ELF-1 (cell line): Measurements from ENCODE around the gene GNAQ.

ENCODE experiments used
- DNase-seq: peaks from one replicate; pipeline ENCODE4 v3.0.0-alpha.2; 2016; ENCODE audit warnings: low read depth, low spot score

Gene GNAQ

DNA sequence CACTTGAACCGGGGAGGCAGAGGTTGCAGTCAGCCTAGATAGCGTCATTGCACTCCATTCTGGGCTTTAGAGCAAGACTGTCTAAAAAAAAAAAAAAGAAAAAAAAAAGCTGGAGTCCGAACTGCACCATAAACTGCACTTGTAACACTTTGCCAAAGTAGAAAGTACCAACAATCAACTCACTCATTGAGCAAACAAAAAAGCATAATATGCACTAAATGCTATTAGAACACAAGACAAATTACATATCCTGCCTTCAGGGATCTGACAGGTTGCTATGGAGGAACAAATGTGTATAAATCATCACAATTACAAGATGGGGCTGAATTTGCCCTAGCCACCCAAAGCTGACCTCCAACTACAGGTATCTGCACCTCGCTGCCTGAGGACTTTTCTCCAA lies 27.9 kb downstream of the GNAQ start:
- no peak for DNase-seq

DNA sequence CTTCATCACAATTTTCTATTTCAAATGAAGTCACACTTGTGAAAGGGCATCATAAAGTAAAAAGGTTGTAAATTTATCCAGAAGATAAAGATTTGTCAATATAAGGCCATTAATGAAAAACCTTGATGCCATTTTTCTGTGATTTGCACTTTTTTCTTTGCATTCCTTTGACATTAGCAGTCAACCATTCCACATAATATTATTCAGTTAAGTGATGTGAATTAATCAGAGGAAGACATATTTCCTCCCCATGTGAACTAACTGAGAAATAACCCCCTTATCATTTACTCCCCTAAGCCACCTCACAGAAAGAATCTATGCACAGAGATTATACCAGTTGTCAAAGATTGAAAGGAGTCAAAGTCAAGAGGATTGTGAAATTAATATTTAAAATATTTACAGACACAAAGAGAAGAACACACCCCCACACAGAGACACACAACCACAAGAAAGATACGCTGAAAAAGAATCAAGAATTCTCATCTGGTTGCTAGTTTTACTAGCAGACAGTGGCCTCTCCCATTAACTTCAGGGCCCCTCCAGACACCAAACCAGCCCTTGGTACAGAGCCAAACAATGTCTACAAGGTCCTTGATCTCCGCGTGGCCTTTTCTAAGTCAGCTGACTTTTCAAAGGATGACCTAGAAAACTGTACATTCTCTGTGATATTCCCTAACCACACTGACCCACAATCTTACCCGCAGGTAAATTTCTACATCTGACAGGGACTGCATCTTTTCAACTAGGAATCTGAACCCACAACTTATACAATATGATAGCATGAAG lies 29.5 kb downstream of the GNAQ start:
- no peak for DNase-seq

DNA sequence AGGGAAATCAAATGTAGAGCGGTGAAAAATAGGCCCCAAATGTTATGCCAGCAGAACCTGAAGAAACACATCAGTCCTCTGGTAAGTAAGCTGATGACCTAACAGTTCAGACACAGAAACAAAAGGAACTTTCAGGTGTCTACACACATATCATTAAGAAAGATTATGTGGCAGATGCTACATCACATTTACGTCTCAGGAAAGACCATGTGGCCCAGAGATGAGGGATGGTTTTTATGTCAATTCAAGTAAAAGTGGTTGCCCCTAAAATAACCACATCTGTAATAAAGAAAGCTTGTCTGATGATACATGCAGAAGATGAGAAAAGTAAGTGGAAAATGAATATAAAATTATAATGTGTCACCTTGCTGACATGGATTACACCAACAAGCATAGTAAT lies 31.4 kb downstream of the GNAQ start:
- DNase-seq = no peak

DNA sequence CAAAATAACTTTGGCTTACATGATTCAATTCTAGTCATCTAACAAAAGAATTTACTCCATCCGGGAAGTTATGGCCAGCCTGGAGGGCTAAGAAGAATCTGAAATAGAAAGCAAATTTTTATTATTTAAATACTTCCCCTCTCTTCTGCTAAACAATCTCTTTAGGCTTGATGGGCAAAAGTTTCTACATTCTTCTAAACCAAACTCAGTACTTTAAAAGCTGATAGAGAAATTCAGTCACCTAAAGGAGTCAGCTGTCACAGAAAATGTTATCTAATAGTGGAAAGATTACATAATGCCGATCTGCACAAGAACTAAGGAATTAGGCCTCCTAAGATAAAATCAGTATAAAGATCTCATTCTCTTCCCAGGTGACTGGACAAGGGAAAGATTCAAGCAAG lies 32.4 kb downstream of the GNAQ start:
- DNase-seq = no peak

DNA sequence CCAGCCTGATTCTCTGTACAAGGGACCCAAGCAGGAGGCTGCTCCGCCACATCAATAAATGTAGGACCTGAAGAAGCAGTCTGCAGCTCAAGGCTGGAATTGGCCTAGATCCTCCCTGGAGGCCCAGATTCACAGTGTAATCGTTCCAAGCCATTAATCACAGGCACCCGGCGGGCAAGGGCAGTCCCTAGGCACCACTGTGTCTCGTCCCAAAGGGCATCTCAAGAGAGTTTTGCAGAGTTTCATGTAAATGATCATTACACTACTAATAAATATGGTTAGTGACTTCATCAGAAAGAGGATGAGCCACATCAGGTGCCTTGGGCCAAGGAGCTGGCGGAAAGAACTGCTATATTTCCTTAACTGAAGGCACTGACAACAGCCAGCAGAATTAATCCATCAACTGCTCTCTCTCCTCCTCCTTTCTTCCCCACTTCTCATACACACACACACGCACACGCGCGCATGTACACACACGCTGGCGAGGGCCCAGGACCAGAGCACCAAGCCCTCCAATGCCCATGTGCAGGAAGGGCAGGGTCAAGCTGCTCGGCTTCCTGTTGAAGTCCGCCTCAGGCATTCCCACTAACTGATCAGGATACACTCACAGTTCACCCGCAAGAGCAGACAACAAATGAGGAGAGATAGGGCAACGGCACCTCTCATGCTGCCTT lies 33.9 kb downstream of the GNAQ start:
- no peak for DNase-seq

DNA sequence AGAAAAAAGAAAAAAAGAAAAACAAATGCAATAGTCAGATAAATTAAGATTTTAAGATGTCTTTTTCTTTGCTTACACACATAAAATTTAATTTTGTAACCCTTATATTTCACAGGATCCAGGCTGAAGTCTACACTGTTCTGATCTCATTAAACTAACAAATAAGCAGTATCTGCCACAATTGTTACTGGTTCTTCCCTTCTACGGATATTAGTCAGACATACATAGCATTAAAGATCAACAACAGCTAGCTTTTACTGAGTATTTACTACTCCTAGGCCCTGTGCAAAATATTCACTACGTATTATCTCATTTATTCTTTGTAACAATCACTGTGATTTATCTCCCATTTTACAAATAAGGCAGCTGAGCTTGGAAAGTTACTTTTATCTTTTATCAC lies 34.9 kb downstream of the GNAQ start:
- DNase-seq = no peak

DNA sequence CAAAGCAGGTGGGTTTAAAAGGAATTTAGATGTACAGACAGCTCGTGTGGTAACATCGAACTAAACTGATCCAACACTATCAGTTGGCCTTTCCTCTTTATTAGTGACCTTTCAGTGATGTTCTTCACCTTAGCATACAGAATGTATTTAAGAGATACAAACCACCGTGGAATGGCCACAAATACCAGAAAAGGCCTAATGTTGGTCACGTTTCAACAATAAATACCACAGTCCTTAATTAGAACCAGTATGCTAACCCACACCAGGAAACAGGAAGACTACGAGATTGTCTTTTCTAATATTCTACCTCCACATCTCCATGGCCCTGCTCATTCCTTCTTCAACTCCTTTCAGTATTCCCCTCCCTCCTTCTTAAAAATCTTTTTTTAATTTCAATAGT lies 40.4 kb downstream of the GNAQ start:
- DNase-seq = no peak

DNA sequence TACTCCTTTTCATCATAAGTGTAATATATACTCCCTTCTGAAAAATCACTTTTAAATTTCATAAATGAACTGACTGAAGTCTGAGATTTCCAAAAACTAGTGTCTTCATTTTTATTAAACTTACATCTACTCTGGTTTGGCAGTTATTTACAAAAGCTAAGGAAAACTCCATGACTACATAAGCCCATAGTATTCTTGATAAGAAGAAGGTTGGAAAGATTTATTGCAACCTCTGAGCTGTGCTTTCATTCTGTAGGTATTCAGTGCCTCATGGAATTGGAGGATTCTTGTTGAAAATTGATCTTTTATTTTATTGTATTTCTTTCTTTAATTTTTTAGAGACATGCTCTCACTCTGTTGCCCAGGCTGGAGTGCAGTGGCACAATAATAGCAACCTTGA lies 41.7 kb downstream of the GNAQ start:
- DNase-seq = no peak

DNA sequence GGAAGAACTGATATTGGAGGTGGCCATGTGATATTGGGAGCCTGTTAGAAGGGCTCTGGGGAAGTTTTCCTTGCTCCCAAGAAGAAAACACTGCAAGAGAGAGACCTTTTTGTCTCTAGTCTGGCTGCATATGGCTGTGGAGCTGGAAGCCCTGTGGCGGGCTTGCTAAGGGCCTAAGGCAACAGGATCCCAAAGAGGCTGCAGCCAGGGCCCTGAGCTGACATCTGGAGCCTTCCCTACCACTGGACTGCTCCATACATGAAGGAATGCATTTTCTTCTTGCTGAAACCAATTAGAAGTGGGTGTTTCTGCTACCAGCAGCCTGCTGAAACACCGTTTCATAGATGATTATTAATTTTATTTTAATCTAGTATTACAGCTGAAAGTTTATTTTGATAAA lies 42.2 kb downstream of the GNAQ start:
- DNase-seq = peak; percentile 30

DNA sequence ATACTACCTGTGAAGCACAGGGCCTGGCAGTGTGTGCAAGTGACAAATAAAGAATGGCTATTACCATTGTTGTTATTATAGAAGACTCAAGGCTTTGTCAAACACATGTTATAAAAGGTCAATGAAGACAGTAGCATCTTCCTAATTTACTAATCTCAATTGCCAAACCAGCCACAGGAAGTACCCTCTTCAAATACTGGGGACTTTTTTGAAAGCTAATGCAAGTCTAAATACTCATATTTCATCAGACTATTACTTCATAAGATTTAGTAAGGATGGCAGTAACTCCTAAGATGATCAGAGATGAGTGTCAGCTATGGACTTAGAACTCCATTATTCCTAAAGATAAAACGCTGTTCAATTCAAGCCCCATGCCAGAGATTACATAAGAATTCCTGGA lies 43.0 kb downstream of the GNAQ start:
- DNase-seq = no peak

GRCh38 chr9:77987880-77988525 lies 43.6 kb downstream of the GNAQ start:
- DNase-seq = no peak

DNA sequence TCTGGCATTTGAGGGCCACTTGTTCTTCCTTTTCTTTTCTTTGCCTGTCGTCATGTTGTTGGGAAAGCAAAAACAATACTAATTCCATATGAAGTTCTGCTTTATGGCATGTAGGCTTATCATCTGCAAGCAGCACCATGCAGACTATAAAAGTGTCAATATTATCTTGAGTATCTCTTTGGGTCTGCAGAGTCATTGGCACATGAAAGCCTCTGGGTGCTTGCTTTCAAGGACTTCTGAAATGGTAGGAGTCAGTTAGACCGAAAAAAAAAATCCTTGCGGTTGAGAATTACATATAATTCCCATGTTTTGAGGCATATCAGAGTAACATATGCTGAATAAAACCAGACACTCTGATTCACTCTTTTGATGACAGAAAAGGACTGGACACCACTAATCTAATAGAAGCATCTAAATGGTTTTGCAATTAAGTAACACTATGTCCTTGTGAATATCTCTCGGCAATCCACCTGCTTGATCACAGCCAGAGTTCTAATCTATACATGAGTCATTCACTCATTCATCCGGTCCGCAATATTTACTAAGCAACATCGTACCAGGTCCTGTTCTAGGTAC lies 44.4 kb downstream of the GNAQ start:
- no peak for DNase-seq

- no peak for DNase-seq
Observed at GRCh38 chr9:77985996-77986395, 45.6 kb downstream of the GNAQ start.

DNA sequence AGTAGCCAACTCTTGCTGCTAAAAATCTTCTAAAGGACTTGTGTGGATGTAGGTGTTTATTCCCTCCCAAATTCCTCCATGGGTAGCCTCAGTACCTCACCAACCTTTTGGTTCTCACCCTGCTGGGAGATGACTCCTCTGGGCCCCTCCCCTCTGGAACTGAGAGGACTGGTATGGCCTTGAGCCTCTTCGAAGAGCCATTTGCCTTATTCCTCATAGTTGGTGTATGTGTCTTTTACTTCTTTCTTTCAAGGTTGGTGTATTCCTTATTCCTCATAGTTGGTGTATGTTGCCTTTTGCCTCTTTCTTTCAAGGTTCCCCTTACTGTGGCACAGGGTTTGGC lies 48.3 kb downstream of the GNAQ start:
- DNase-seq = no peak

DNA sequence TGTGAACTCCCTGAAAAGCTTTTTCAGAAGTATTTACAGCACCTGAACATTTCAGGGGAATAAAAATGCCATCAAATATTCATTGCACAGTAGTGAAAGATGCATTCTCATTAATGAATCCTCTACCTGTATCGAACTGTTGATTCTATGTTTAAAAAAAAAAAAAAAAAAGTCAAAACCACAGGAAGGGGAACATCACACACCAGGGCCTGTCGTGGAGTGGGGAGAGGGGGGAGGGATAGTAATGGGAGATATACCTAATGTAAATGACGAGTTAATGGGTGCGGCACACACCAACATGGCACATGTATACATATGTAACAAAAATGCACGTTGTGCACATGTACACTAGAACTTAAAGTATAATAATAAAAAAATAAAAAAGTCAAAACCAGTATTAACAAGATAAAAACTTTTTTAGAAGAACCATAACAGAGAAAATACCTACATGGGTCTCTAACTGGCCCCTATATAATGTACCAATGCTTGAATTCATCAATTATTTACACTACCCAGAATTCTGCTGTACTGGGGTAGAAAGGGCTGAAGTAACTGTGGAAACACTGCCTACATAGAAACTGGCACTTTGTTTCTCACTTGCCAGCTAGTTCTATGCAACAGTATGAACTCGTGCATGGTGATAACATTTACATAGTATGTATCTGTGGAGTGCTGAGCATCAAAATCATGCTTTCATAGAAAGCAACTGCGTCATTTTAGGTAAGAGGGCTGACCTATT lies 48.9 kb downstream of the GNAQ start:
- DNase-seq = no peak

DNA sequence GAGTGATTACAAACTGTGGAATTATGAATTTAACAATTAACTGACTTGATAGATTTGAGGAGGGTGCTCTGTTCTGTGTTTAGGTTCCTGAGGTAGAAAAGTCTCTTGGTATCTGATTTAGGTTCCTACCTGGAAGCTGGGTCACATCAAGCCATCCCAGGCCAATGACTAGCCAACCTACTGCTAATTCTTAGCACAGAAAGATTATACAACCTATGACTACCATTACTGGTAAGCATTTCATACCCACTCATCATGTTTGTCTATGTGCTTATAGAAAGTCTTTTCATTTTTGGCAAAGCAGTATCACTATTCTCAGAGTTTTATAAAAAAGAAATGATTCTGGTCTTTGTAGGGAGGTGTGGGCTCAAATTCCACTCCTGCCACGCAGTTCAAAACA lies 49.7 kb downstream of the GNAQ start:
- no peak for DNase-seq

- DNase-seq = no peak
Observed at GRCh38 chr9:77981332-77981731, 50.3 kb downstream of the GNAQ start.

- DNase-seq = no peak
Observed at GRCh38 chr9:77980622-77981021, 51.0 kb downstream of the GNAQ start.

DNA sequence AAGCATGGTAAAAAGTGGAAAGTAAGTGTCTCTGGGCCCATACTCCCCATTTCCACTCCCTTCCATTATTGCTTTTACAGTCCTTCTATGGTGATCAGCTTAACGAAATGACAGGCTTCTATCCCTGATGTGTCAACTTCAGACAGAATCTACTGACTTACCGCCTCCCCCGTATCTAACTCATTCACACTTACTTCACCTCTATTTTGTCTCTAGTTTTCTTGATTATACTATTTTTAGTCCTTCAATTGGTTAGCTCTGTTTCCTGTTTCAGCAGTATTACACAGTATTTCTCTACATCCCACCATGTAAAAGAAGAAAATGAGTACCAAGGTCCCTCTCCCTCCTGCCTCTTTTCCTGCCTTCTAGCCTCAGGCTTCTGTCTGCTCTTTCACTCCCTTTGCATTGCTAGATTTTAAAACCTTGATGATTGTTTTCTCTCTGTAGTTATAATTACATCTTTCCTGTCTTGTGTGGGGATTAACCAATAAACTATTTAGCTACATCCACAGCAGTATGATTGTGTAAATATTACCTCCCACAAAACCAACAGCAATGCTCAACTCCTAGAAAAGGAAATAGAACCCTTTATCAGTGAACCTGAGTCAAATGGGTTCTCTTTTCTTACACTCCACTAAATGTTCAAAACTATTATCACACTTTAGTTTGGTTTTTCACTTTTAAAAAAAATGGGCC lies 53.4 kb downstream of the GNAQ start:
- DNase-seq = no peak

- DNase-seq = peak; percentile 74
Observed at GRCh38 chr9:77977210-77977611, 54.4 kb downstream of the GNAQ start.

DNA sequence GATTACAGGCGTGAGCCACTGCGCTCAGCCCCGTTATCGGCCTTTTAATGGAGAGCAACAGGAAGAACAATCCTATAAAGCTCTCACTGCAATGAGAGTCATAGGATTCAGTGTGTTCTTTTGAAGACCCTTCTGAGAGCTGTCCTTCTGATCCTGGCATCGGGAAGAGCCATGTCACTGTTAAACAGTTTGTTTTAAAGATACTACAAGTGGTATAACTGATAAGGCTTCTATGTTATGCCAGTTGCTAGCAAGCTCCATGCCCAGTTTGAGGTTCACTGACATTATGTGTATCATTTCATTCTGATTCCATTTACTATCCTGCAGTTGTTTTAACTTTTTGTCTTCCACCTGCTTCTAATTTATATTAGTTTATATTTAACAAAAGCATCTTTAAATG lies 55.8 kb downstream of the GNAQ start:
- no peak for DNase-seq
